Bronchial epithelial cell (primary cell): Measurements from ENCODE around the gene NAGLU. TPM values are rescaled to one million over a fixed set of nuclear protein-coding genes. Genes with fewer than 3 reads are reported as not detected.
"Not testable (repeated sequence)": the region's sequence is repeated elsewhere in the genome, so short reads cannot be mapped to it uniquely, and the experiment has no call there.

Source experiments
- DNase-seq: peaks from one replicate; pipeline ENCODE4 v3.0.0-alpha.2; 2010; ENCODE audit warnings: low read depth
- FAIRE-seq: peaks from 2 replicates; lab custom pipeline; 2011; peaks lifted over from hg19 to GRCh38; lab: Jason Lieb, UNC
- H3K27me3 ChIP-seq: 2 replicates; pipeline ENCODE4 v1.5.1; 2011; ENCODE audit warnings: low read length; ENCODE audit not compliant: control insufficient read depth, insufficient read depth
- H3K36me3 ChIP-seq: 2 replicates; pipeline ENCODE4 v1.5.1; 2011; ENCODE audit warnings: low read length; ENCODE audit not compliant: control insufficient read depth, insufficient read depth
- H3K4me3 ChIP-seq: 2 replicates; pipeline ENCODE4 v1.5.1; 2011; ENCODE audit warnings: mild to moderate bottlenecking, low read depth, low read length, control low read depth
- CTCF ChIP-seq: IDR thresholded peaks from 2 replicates; pipeline ENCODE4 v1.5.1; 2011; ENCODE audit warnings: mild to moderate bottlenecking, moderate library complexity, low read length, control low read depth, inconsistent platforms; ENCODE audit not compliant: insufficient read depth, severe bottlenecking
- total RNA-seq: library from RNA; depleted of rRNA; stranded (reverse); fragments of >200 nt; gene quantifications from 2 replicates; pipeline ENCODE4 v1.2.1, GENCODE V29; 2014

The NAGLU gene
- total RNA-seq, 1 donor from 2014 or later = 14.2 TPM

- peak overlapping the region; percentile 78 for H3K4me3 ChIP-seq
- TF ChIP-seq CTCF = no peak
- H3K36me3 ChIP-seq = no peaks in the 10 kb centered on the region
- no peaks in the 10 kb centered on the region for H3K27me3 ChIP-seq
- peak; percentile 40 for DNase-seq
- FAIRE-seq = no peak
These were observed 18.4 kb downstream of the NAGLU start for GRCh38 chr17:42554250-42555121.

- Histone ChIP-seq H3K27me3 (no peaks in the 10 kb centered on the region), H3K4me3 (peak overlapping the region; percentile 78), H3K36me3 (no peaks in the 10 kb centered on the region)
- FAIRE-seq (no peak), DNase-seq (no peak)
- TF ChIP-seq CTCF = no peak
These were observed 19.1 kb downstream of the NAGLU start for GRCh38 chr17:42555122-42555622.

GRCh38 chr17:42555961-42556617 is 20.0 kb downstream of the NAGLU start:
- not testable (repeated sequence) for H3K4me3 ChIP-seq, H3K36me3 ChIP-seq, H3K27me3 ChIP-seq, DNase-seq
- peak; percentile 23 for FAIRE-seq

GRCh38 chr17:42559075-42559474 is 23.0 kb downstream of the NAGLU start:
- no peak overlapping the region for H3K4me3 ChIP-seq
- FAIRE-seq (no peak), DNase-seq (peak; percentile 20)
- H3K27me3 ChIP-seq = no peaks in the 10 kb centered on the region
- peaks cover 9% of the 10 kb centered on the region for H3K36me3 ChIP-seq
- TF ChIP-seq CTCF = no peak

GRCh38 chr17:42560246-42560645 is 24.2 kb downstream of the NAGLU start:
- no peak for TF ChIP-seq CTCF

GRCh38 chr17:42561897-42562387 is 25.9 kb downstream of the NAGLU start, which contains the start of gene COASY:
TSS of gene COASY (plus strand) at chr17:42562148. CDS start at chr17:42562623, 475 bp downstream.
- peaks cover 26% of the 10 kb centered on the region for H3K36me3 ChIP-seq
- TF ChIP-seq CTCF = no peak
- peak within 1 kb of the TSS; percentile 95 for H3K4me3 ChIP-seq
- H3K27me3 ChIP-seq = no peaks in the 10 kb centered on the region
- FAIRE-seq = peak; percentile 40
- DNase-seq = peak; percentile 91

More at GRCh38 chr17:42560246-42560645, 24.2 kb downstream of the NAGLU start:
- DNase-seq (no peak), FAIRE-seq (no peak)
- H3K36me3 ChIP-seq = peaks cover 20% of the 10 kb centered on the region
- no peak overlapping the region for H3K4me3 ChIP-seq
- no peaks in the 10 kb centered on the region for H3K27me3 ChIP-seq
